GM13976 (cell line): ENCODE measurements around the gene MCAT.

ENCODE experiments used
- DNase-seq: peaks from one replicate; pipeline ENCODE4 v3.0.0; 2012; ENCODE audit warnings: low spot score
- CTCF ChIP-seq: IDR thresholded peaks from 2 replicates; pipeline ENCODE4 v1.5.1; 2012; ENCODE audit warnings: borderline replicate concordance, mild to moderate bottlenecking; ENCODE audit not compliant: insufficient read depth; ENCODE audit errors: extremely low read depth, missing control alignments, control extremely low read depth
- in situ Hi-C: fragments of 300-500 bp; cut with MboI; formaldehyde crosslinking; loops from one replicate; pipeline ENCODE4 v1.12.0; 2022; ENCODE audit warnings: low sequenced_read_pairs, mixed read lengths, inconsistent platforms; ENCODE audit not compliant: unreplicated experiment

MCAT gene

GRCh38 chr22:43173566-43173965, 30.4 kb upstream of the MCAT start:
- TF ChIP-seq CTCF: no peak
- in situ Hi-C loops: no loop called here
- no peak for DNase-seq

- in situ Hi-C loops: no loop called here
- TF ChIP-seq CTCF: no peak
- DNase-seq: no peak
These were observed 29.0 kb upstream of the MCAT start for GRCh38 chr22:43172191-43172590.

GRCh38 chr22:43171607-43172006, 28.4 kb upstream of the MCAT start:
- in situ Hi-C loops: no loop called here
- no peak for DNase-seq
- TF ChIP-seq CTCF: no peak

GRCh38 chr22:43171019-43171491, 27.9 kb upstream of the MCAT start:
- TF ChIP-seq CTCF: no peak
- in situ Hi-C loops: no loop called here
- no peak for DNase-seq

GRCh38 chr22:43170131-43170480, 26.9 kb upstream of the MCAT start:
- TF ChIP-seq CTCF: no peak
- in situ Hi-C loops: no loop called here
- DNase-seq: no peak

GRCh38 chr22:43169310-43170130, 26.3 kb upstream of the MCAT start:
- DNase-seq: no peak
- in situ Hi-C loops: no loop called here
- no peak for TF ChIP-seq CTCF
